ES-I3 (cell line): Measurements from ENCODE around the gene SLC6A20.

Source experiments
- H3K36me3 ChIP-seq: 2 replicates; pipeline ENCODE4 v1.6.1; 2013; ENCODE audit warnings: mild to moderate bottlenecking, low read length, control low read depth, moderate library complexity; ENCODE audit not compliant: insufficient read depth
- H3K4me1 ChIP-seq: 2 replicates; pipeline ENCODE4 v1.6.1; 2013; ENCODE audit warnings: mild to moderate bottlenecking, control low read depth, low read length; ENCODE audit not compliant: insufficient read depth
- H3K9ac ChIP-seq: 2 replicates; pipeline ENCODE4 v1.6.1; 2013; ENCODE audit warnings: low read depth, mild to moderate bottlenecking, low read length, moderate library complexity
- H3K9me3 ChIP-seq: 2 replicates; pipeline ENCODE4 v1.6.1; 2013; ENCODE audit warnings: mild to moderate bottlenecking, low read length, moderate library complexity; ENCODE audit not compliant: control insufficient read depth, insufficient read depth

Gene SLC6A20

DNA sequence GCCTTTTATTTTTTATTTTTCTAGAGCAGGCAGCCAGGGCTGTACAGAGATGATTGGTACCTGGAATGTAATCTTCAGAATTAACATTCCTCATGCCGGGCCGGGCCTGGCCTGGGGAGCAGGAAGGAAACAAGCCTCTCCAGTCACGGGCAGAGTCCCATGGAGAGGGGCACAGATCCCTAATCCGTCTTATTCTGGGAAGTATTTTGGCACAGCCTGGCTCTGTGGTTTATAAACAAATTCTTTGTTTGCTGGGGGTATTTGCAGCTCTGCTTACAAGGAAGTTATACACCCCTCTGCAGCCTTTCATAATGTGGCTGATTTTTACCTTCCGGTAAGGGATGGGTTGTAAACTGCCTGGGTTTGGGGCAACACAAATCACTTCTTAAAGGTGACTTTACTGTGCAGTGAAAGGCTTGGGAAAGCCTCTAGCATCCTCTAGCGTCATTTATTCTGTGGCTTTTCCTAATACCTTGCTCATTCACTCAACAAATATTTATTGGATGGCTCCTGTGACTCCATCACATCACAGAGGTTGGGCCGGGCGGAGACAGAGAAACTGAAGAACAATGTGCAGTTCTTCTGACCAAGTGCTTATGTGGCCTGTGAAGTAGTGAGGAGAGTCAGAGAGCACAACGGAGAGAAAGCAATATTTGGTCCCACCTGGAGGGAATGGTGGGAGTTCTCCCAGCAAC lies 2.7 kb downstream of the SLC6A20 start:
- Histone ChIP-seq H3K4me1 (no peaks in the 10 kb centered on the region), H3K9ac (no peak overlapping the region)

DNA sequence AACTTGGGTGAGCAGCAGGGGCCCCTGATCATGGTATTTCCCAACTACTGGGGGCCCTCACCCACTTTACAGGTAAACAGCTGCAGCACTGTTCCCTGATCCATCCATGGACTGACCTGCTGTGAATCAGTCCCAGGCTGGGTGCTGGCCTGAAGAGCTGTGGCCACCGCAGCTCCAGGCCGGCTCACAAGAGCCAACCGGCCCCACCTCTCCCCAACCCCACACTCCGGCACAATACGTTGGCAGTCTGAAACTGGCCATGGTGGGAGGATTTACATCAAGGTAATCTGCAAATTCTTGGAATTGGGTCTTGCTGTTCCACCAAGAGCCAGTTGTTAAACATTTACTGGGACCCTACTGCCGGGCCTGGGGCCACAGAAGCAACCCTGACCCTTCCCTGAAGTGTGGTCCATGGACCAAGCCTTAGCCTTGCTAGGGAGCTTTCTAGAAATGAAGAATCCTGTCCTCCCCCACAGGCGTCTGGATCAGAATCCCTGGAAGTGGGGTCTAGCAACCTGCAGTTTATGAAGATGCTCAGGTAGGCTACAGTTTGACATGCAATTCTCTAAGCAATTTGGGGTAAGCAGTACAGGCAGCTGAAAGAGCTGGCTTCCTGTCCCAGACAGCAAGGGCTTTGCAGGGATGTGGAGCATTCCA lies 3.7 kb downstream of the SLC6A20 start:
- H3K36me3 ChIP-seq: no peaks in the 10 kb centered on the region
- no peaks in the 10 kb centered on the region for H3K4me1 ChIP-seq
- H3K9me3 ChIP-seq: no peaks in the 10 kb centered on the region
- no peak overlapping the region for H3K9ac ChIP-seq

More for the DNA sequence above, 2.7 kb downstream of the SLC6A20 start:
- no peaks in the 10 kb centered on the region for H3K9me3 ChIP-seq
- no peaks in the 10 kb centered on the region for H3K36me3 ChIP-seq

DNA sequence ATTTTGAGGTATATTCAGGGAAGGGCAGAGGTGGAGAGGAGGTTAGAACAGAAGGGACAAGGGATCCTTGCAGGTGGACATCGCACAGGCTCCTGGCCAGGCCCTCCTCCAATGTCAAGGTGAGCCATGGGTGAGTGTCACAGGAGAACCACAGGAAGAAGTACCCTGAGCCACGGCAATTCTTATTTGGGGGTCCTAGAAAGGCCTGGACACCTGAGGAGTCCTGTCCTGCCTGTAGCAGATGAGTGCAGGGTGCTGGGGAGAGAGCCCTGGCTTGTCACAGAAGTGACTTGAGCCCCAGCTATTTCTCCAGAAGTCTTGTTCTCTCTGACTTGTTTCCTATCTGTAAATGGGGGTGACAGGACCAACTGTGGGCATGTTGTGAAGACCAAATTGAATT lies 4.3 kb downstream of the SLC6A20 start:
- no peaks in the 10 kb centered on the region for H3K36me3 ChIP-seq
- no peaks in the 10 kb centered on the region for H3K9me3 ChIP-seq
- H3K4me1 ChIP-seq: no peaks in the 10 kb centered on the region
- H3K9ac ChIP-seq: no peak overlapping the region

DNA sequence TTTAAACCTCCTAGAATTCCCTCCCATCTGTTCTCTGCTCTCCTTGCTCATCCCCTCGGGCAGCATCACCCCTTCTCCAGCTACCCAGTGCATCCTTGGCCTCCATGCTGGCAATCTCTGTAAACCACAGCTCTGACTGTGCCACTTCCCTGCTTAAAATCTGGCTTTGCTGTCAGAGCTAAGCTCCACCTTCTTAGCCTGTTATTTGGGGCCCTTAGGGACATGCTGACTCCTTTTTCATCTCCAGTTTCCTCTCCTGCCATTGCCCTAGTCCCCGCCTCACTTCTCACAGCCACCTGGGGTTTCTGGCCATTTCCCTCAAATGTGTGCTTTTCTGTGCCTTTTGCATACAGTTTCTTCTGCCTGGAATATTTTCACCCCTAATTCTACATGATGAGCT lies 5.7 kb downstream of the SLC6A20 start:
- Histone ChIP-seq H3K9me3 (no peaks in the 10 kb centered on the region), H3K9ac (no peak overlapping the region), H3K4me1 (no peaks in the 10 kb centered on the region), H3K36me3 (no peaks in the 10 kb centered on the region)

DNA sequence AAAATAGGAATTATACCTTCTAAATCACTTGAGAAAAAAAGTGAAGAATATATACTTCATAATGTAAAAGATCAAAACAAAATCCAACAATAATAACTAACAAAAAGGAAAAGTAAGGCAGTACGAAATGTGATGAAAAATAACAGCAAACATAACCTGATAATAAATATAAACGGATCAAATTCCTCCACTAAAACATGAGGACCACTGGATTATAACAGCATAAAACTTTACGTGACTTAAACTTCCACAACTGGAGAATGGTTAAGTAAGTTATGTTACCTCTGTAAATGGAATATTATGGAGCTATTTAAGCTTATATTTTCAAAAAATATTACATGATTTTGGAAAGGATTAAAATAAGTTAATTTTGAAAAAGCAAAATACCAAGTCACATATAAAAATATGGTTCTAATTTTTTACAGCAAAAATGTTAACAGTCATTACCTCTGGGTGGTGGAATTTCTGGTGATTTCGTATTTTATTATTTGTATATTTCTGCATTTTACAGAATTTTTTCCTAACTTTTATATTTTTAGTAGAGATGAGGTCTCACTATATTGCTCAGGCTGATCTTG lies 7.0 kb downstream of the SLC6A20 start:
- Histone ChIP-seq H3K9me3 (no peaks in the 10 kb centered on the region), H3K4me1 (no peaks in the 10 kb centered on the region), H3K9ac (no peak overlapping the region), H3K36me3 (no peaks in the 10 kb centered on the region)

DNA sequence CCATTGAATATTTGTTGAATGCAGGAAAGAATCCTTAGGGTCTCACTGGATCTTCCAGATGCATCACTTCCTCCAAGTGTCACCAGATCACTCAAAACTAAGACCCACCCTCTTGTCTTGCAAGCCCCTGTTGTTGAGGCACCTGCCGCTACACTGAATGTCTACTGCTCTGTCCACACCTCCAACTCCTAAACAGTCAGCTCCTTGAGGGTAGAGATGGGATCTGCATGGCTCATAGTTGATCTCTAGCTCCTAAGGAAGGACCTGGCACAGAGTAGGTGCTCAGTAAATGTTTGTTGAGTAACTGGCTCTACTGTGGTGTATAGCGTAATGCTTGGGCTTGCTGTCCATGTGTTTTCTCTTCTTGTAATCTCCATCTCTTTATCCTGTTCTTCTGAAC lies 8.8 kb downstream of the SLC6A20 start:
- H3K36me3 ChIP-seq: no peaks in the 10 kb centered on the region

DNA sequence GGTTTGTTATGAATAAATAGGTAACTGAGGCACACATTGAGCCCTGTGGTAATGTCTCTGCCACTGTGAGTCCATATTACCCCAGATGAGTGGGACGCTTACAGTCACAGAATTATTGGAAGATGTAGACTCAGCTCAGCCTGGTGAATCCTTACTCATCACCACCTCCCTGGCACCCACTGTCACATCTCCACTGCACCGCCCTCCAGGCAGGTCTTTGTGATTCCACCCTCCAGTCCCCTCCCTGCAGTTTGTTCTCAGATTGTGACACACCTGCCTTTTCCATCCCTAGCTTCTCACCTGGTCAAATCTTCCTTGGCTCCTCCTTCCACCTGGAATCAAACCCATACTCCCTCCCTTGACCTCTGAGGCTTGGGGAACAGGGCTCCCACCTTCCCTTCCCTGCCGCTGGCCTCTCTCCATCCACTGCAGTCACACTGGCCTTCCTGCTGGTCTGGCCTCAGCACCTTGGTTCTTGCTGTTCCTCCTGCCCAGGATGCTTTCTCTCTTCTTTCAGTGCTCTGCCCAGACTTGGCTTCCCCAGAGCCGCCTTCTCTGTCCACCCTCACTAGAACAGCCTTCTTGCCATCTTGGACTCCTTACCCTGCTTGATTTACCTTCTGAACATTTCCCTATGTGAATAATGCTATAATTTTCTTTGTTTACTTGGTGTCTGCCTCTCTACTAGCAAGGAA lies 9.4 kb downstream of the SLC6A20 start:
- Histone ChIP-seq H3K9me3 (no peaks in the 10 kb centered on the region), H3K9ac (no peak overlapping the region), H3K4me1 (no peaks in the 10 kb centered on the region), H3K36me3 (no peaks in the 10 kb centered on the region)

More for the DNA sequence above, 8.8 kb downstream of the SLC6A20 start:
- Histone ChIP-seq H3K9ac (no peak overlapping the region), H3K4me1 (no peaks in the 10 kb centered on the region), H3K9me3 (no peaks in the 10 kb centered on the region)

DNA sequence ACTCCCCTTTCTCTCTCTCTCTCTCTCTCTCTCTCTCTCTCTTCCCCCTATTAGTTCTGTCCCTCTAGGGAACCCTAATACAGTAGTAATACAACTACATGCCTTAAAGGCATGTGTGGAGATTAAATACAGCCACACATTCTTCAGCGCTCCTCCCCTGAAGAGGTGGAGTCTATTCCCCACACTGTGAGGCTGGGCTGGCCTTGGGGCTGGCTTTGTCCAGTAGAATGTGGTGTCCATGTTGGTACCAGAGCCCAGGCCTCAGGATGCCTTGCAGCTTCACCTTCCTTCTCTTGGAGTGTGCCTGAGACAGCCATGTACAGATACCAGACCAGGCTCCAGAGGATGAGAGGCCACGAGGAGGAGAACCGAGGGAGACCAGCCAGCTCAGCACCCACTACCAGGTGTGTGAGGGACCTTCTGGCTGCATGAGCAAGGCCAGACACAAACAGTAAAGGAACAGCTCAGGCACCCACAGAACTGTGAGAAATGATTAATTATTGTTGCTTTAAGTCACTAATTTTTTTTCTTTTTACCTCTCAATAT lies 10.7 kb downstream of the SLC6A20 start:
- Histone ChIP-seq H3K9ac (no peak overlapping the region), H3K4me1 (no peaks in the 10 kb centered on the region), H3K36me3 (no peaks in the 10 kb centered on the region), H3K9me3 (no peaks in the 10 kb centered on the region)

DNA sequence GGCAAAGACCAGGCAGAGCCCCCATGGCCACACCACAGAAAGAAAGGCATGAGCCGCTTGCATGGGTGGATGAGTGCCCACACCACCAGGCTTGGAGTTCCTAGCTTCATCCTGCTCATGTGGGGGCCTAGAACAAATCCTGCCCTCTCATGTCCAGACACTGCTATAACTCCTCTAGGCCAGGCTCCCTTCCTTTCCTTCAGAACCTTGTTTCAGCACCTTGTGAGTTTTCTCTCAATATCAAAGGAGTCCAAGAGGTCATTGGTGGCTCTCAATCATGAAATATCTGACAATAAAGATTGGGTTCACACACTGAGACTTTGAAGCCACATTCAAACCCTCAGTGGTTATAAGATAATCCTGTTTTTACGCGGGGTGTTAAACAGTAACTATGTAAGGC lies 12.7 kb downstream of the SLC6A20 start:
- Histone ChIP-seq H3K9ac (no peak overlapping the region), H3K4me1 (peaks cover 3% of the 10 kb centered on the region; the same call in 1 of the 2 replicates), H3K36me3 (no peaks in the 10 kb centered on the region), H3K9me3 (no peaks in the 10 kb centered on the region)

DNA sequence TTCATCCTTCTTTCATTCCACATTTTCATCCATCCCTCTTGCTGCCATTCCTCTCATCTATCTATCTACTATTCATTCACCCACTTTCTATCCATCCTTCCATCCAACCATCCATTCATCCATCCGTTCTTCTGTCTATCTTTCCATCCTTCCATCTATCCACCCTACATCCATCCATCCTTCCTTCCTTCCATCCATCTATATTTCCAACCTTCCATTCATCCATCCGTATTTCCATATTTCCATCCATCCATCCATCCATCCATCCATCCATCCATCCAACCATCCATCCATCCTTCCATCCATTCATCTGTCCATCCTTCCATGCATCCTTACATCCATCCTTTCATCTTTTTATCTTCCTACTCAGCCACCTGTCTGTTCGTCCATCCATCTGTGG lies 14.0 kb downstream of the SLC6A20 start:
- peaks cover 3% of the 10 kb centered on the region; the same call in 1 of the 2 replicates for H3K4me1 ChIP-seq
- H3K9ac ChIP-seq: no peak overlapping the region
- H3K9me3 ChIP-seq: no peaks in the 10 kb centered on the region
- no peaks in the 10 kb centered on the region for H3K36me3 ChIP-seq

DNA sequence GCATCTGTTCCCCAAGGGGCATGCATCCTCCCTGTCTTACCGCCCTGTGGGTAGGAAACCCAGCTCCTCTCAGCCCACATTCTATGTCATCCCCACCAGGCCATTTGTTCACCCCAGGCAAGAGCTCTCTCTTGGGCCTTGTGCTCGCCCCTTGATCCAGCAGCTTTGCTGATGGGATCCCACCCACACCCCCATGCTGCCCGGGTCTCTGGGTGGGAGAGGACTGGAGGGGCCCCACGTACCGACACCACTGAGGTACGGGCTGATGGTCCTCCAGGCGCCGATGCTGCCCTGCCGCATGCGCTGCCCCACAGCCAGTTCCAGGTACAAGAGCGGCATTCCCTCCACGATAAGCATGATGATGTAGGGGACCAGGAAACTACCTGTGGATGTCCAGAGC lies 14.5 kb downstream of the SLC6A20 start:
- Histone ChIP-seq H3K36me3 (no peaks in the 10 kb centered on the region), H3K9ac (no peak overlapping the region), H3K4me1 (peaks cover 3% of the 10 kb centered on the region; the same call in 1 of the 2 replicates), H3K9me3 (no peaks in the 10 kb centered on the region)

DNA sequence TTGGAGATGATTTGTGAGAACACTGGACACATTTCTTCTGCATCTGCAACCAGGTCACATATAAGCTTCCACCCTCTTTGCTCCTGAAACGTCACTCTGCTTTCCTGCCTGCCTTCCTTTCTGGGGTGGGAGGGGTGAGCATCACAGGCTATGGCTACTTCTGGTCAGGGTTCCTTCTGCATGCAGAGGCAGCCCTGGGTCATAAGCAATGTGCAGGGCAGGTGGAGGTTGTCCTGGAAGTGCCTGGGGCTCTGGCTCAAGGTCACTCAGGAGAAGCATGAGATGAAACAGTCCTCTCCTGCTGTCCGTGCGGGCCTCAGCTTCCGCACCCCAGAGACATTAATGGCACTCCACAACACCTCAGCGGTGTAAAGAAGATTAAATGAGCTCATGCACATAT lies 15.1 kb downstream of the SLC6A20 start:
- no peaks in the 10 kb centered on the region for H3K36me3 ChIP-seq
- H3K9me3 ChIP-seq: no peaks in the 10 kb centered on the region
- peaks cover 3% of the 10 kb centered on the region; the same call in 1 of the 2 replicates for H3K4me1 ChIP-seq
- H3K9ac ChIP-seq: no peak overlapping the region

DNA sequence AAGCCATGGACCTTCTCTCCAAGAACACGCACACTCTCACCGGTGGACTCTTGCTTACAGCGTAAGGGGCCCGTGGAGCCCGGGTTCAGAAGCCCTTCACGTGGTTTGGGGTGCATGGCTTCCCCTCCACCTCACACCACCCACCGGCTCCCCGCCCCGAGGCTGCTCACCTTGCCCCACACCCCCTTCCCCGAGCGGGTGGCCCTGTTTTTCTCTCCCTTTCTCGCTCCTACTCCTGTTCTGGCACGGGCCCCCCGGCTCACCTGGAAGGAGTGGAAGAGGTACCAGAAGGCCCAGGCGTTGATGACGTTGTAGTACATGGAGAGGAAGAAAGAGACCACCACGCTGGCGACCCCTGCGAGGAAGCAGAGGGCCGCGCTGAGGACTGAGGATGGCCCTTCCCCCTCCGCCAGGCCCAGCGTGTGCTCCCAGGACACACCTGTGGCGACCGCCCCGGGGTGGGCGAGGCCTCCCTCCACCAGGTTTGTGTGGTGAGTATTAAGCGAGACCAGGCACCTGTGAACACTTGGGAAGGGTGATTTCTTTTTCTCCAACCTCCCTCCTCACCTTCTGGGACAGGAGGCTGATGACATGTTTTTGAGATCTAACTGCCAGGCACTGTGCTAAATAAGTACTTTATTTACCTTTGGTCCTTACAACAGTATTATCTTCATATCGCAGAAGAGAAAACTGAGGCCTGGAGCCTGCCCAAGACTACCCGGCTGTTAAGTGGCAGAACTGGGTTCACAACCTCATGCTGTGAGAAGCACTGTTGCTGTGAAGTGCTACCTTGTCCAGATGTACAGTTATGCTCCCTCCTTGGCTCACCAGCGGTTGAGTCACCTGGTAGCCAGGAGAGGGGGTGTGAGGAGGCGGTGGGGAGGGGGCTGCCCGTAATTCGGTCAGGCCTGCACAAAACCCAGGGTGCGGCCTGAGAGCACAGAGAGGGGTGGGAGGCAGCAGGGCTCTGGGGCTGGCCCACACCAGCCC lies 16.3 kb downstream of the SLC6A20 start:
- Histone ChIP-seq H3K9me3 (no peaks in the 10 kb centered on the region), H3K36me3 (no peaks in the 10 kb centered on the region), H3K4me1 (peaks cover 3% of the 10 kb centered on the region; the same call in 1 of the 2 replicates), H3K9ac (no peak overlapping the region)
